ENCODE data around the gene OPHN1. TPM values are rescaled to one million over a fixed set of nuclear protein-coding genes. Genes with fewer than 3 reads are reported as not detected.

The OPHN1 gene
- total RNA-seq (1 to 10 TPM; 6.8 to 9.7 TPM), polyA plus RNA-seq (1 to 10 TPM in 1 of 2 donors, under 1 TPM in 1; 0.25 to 2.9 TPM)
- long read RNA-seq, donor 1, partial matches to known transcripts: 3 of 9 reads
- long read RNA-seq, donor 1, other reads (novel, unspliced or antisense): 6 of 9 reads
- long read RNA-seq, donor 2, partial matches to known transcripts: 4 of 19 reads
- long read RNA-seq, donor 2, other reads (novel, unspliced or antisense): 15 of 19 reads

- WGBS, 2 donors: 0 to 28% methylated on average over 57 of the region's 57 CpGs
- Histone ChIP-seq H3K9me3 (ENCODE audit: control insufficient read depth, low read length) (no peaks in the 10 kb centered on the region), H3K27me3 (ENCODE audit: control insufficient read depth in 1 of 2, insufficient read depth in 2 of 2, low read length in 1 of 2) (no peaks in the 10 kb centered on the region), H3K36me3 (ENCODE audit: control insufficient read depth in 1 of 2, insufficient read depth in 2 of 2, low read length in 1 of 2) (no peaks in the 10 kb centered on the region), H3K27ac (ENCODE audit: low read depth in 1 of 2, low read length in 2 of 2) (peak within 1 kb of the TSS in 1 of 2 donors; percentile 76), H3K4me1 (ENCODE audit: control insufficient read depth in 1 of 2, insufficient read depth in 2 of 2, low read length in 2 of 2) (no peaks in the 10 kb centered on the region), H3K4me3 (ENCODE audit: low read length in 2 of 2) (peak within 1 kb of the TSS; percentile 49 to 74)
- ATAC-seq (ENCODE audit: low FRiP score): peak; percentile 91
- intact Hi-C loops (cut with DNase I): no loop called here
- DNase-seq: peak; percentile 81 to 89
Measured at GRCh38 chrX:68433155-68433980, at the start of gene OPHN1. OPHN1 (minus strand) TSS chrX:68433495; CDS start chrX:68433020, 475 bp downstream.

- Histone ChIP-seq H3K27me3 (ENCODE audit: control insufficient read depth in 1 of 2, insufficient read depth in 2 of 2, low read length in 1 of 2) (no peaks in the 10 kb centered on the region), H3K4me3 (ENCODE audit: low read length in 2 of 2) (no peak overlapping the region), H3K9me3 (ENCODE audit: control insufficient read depth, low read length) (no peaks in the 10 kb centered on the region), H3K36me3 (ENCODE audit: control insufficient read depth in 1 of 2, insufficient read depth in 2 of 2, low read length in 1 of 2) (no peaks in the 10 kb centered on the region), H3K27ac (ENCODE audit: low read depth in 1 of 2, low read length in 2 of 2) (no peak overlapping the region), H3K4me1 (ENCODE audit: control insufficient read depth in 1 of 2, insufficient read depth in 2 of 2, low read length in 2 of 2) (no peaks in the 10 kb centered on the region)
- DNase-seq (no peak), ATAC-seq (ENCODE audit: low FRiP score) (no peak)
- intact Hi-C loops (cut with DNase I): no loop called here
- WGBS, 2 donors: 78 to 85% methylated on average over 1 of the region's 1 CpG
Measured at GRCh38 chrX:68480969-68481368, 47.7 kb upstream of the OPHN1 start.

GRCh38 chrX:68464796-68465195 is 31.5 kb upstream of the OPHN1 start:
- Histone ChIP-seq H3K4me1 (ENCODE audit: control insufficient read depth in 1 of 2, insufficient read depth in 2 of 2, low read length in 2 of 2) (no peaks in the 10 kb centered on the region), H3K27ac (ENCODE audit: low read depth in 1 of 2, low read length in 2 of 2) (no peak overlapping the region), H3K9me3 (ENCODE audit: control insufficient read depth, low read length) (no peaks in the 10 kb centered on the region), H3K27me3 (ENCODE audit: control insufficient read depth in 1 of 2, insufficient read depth in 2 of 2, low read length in 1 of 2) (no peaks in the 10 kb centered on the region), H3K4me3 (ENCODE audit: low read length in 2 of 2) (no peak overlapping the region), H3K36me3 (ENCODE audit: control insufficient read depth in 1 of 2, insufficient read depth in 2 of 2, low read length in 1 of 2) (no peaks in the 10 kb centered on the region)
- intact Hi-C loops (cut with DNase I): loop anchor here (5.0 kb wide), 1 partner anchor 267 kb away; no protein-coding TSS in a partner anchor
- ATAC-seq (ENCODE audit: low FRiP score): no peak
- no peak for DNase-seq
- WGBS, 2 donors: 63 to 72% methylated on average over 4 of the region's 4 CpGs

- Histone ChIP-seq H3K27me3 (ENCODE audit: control insufficient read depth in 1 of 2, insufficient read depth in 2 of 2, low read length in 1 of 2) (no peaks in the 10 kb centered on the region), H3K4me1 (ENCODE audit: control insufficient read depth in 1 of 2, insufficient read depth in 2 of 2, low read length in 2 of 2) (no peaks in the 10 kb centered on the region), H3K9me3 (ENCODE audit: control insufficient read depth, low read length) (no peaks in the 10 kb centered on the region), H3K4me3 (ENCODE audit: low read length in 2 of 2) (no peak overlapping the region), H3K27ac (ENCODE audit: low read depth in 1 of 2, low read length in 2 of 2) (no peak overlapping the region), H3K36me3 (ENCODE audit: control insufficient read depth in 1 of 2, insufficient read depth in 2 of 2, low read length in 1 of 2) (no peaks in the 10 kb centered on the region)
- intact Hi-C loops (cut with DNase I): loop anchor here (5.0 kb wide), 1 partner anchor 267 kb away; no protein-coding TSS in a partner anchor
- 96 to 98% methylated on average over 1 of the region's 1 CpG for WGBS, 2 donors
- DNase-seq: no peak
- no peak for ATAC-seq (ENCODE audit: low FRiP score)
Measured at GRCh38 chrX:68463880-68464279, 30.6 kb upstream of the OPHN1 start.

- no peaks in the 10 kb centered on the region for H3K27me3 ChIP-seq (ENCODE audit: control insufficient read depth in 1 of 2, insufficient read depth in 2 of 2, low read length in 1 of 2)
- WGBS, 2 donors: 18 to 28% methylated on average over 8 of the region's 8 CpGs
- DNase-seq: no peak
- no peaks in the 10 kb centered on the region for H3K9me3 ChIP-seq (ENCODE audit: control insufficient read depth, low read length)
- no peaks in the 10 kb centered on the region for H3K4me1 ChIP-seq (ENCODE audit: control insufficient read depth in 1 of 2, insufficient read depth in 2 of 2, low read length in 2 of 2)
- ATAC-seq (ENCODE audit: low FRiP score): no peak
- no peak overlapping the region for H3K4me3 ChIP-seq (ENCODE audit: low read length in 2 of 2)
- intact Hi-C loops (cut with DNase I): loop anchor here (5.0 kb wide), 1 partner anchor 265 kb away; no protein-coding TSS in a partner anchor
- no peak overlapping the region for H3K27ac ChIP-seq (ENCODE audit: low read depth in 1 of 2, low read length in 2 of 2)
- no peaks in the 10 kb centered on the region for H3K36me3 ChIP-seq (ENCODE audit: control insufficient read depth in 1 of 2, insufficient read depth in 2 of 2, low read length in 1 of 2)
Measured at GRCh38 chrX:68462653-68463052, 29.4 kb upstream of the OPHN1 start.

GRCh38 chrX:68462197-68462596 is 28.9 kb upstream of the OPHN1 start:
- Histone ChIP-seq H3K27ac (ENCODE audit: low read depth in 1 of 2, low read length in 2 of 2) (no peak overlapping the region), H3K27me3 (ENCODE audit: control insufficient read depth in 1 of 2, insufficient read depth in 2 of 2, low read length in 1 of 2) (no peaks in the 10 kb centered on the region), H3K4me1 (ENCODE audit: control insufficient read depth in 1 of 2, insufficient read depth in 2 of 2, low read length in 2 of 2) (no peaks in the 10 kb centered on the region), H3K9me3 (ENCODE audit: control insufficient read depth, low read length) (no peaks in the 10 kb centered on the region), H3K36me3 (ENCODE audit: control insufficient read depth in 1 of 2, insufficient read depth in 2 of 2, low read length in 1 of 2) (no peaks in the 10 kb centered on the region), H3K4me3 (ENCODE audit: low read length in 2 of 2) (no peak overlapping the region)
- DNase-seq (no peak), ATAC-seq (ENCODE audit: low FRiP score) (no peak)
- intact Hi-C loops (cut with DNase I): loop anchor here (5.0 kb wide), 1 partner anchor 265 kb away; no protein-coding TSS in a partner anchor
- WGBS, 2 donors: 61 to 66% methylated on average over 8 of the region's 8 CpGs

- intact Hi-C loops (cut with DNase I): loop anchor here (5.0 kb wide), 1 partner anchor 264 kb away; no protein-coding TSS in a partner anchor
- DNase-seq: no peak
- H3K27me3 ChIP-seq (ENCODE audit: control insufficient read depth in 1 of 2, insufficient read depth in 2 of 2, low read length in 1 of 2): no peaks in the 10 kb centered on the region
- H3K4me3 ChIP-seq (ENCODE audit: low read length in 2 of 2): no peak overlapping the region
- no peak overlapping the region for H3K27ac ChIP-seq (ENCODE audit: low read depth in 1 of 2, low read length in 2 of 2)
- no peaks in the 10 kb centered on the region for H3K4me1 ChIP-seq (ENCODE audit: control insufficient read depth in 1 of 2, insufficient read depth in 2 of 2, low read length in 2 of 2)
- H3K9me3 ChIP-seq (ENCODE audit: control insufficient read depth, low read length): no peaks in the 10 kb centered on the region
- no peaks in the 10 kb centered on the region for H3K36me3 ChIP-seq (ENCODE audit: control insufficient read depth in 1 of 2, insufficient read depth in 2 of 2, low read length in 1 of 2)
- ATAC-seq (ENCODE audit: low FRiP score): no peak
Measured at GRCh38 chrX:68461576-68461975, 28.3 kb upstream of the OPHN1 start.

GRCh38 chrX:68461093-68461492 is 27.8 kb upstream of the OPHN1 start:
- Histone ChIP-seq H3K27me3 (ENCODE audit: control insufficient read depth in 1 of 2, insufficient read depth in 2 of 2, low read length in 1 of 2) (no peaks in the 10 kb centered on the region), H3K27ac (ENCODE audit: low read depth in 1 of 2, low read length in 2 of 2) (no peak overlapping the region), H3K4me1 (ENCODE audit: control insufficient read depth in 1 of 2, insufficient read depth in 2 of 2, low read length in 2 of 2) (no peaks in the 10 kb centered on the region), H3K36me3 (ENCODE audit: control insufficient read depth in 1 of 2, insufficient read depth in 2 of 2, low read length in 1 of 2) (no peaks in the 10 kb centered on the region), H3K4me3 (ENCODE audit: low read length in 2 of 2) (no peak overlapping the region), H3K9me3 (ENCODE audit: control insufficient read depth, low read length) (no peaks in the 10 kb centered on the region)
- intact Hi-C loops (cut with DNase I): loop anchor here (5.0 kb wide), 1 partner anchor 264 kb away; no protein-coding TSS in a partner anchor
- WGBS, 2 donors: 58 to 67% methylated on average over 6 of the region's 6 CpGs
- no peak for ATAC-seq (ENCODE audit: low FRiP score)
- DNase-seq: no peak
